H7 (cell line): ENCODE data around the gene BBOX1. TPM values are rescaled to one million over a fixed set of nuclear protein-coding genes. Genes with fewer than 3 reads are reported as not detected.

ENCODE experiments used
- DNase-seq: peaks from one replicate; pipeline ENCODE4 v3.0.0; 2012
- H3K27me3 ChIP-seq: 2 replicates; pipeline ENCODE4 v1.6.0; 2011; ENCODE audit warnings: mild to moderate bottlenecking, low read length; ENCODE audit not compliant: control insufficient read depth, insufficient read depth
- H3K36me3 ChIP-seq: replicated peaks from 2 replicates; pipeline ENCODE4 v1.5.1; 2011; ENCODE audit warnings: low read length; ENCODE audit not compliant: control insufficient read depth, insufficient read depth
- H3K4me3 ChIP-seq: 2 replicates; pipeline ENCODE4 v1.5.1; 2011; ENCODE audit warnings: low read depth, mild to moderate bottlenecking, control low read depth, low read length, moderate library complexity; ENCODE audit not compliant: insufficient read depth
- total RNA-seq: library from RNA; depleted of rRNA; stranded (reverse); fragments of >200 nt; shearing (Covaris generic); gene quantifications from 2 replicates; pipeline ENCODE4 v1.2.3, GENCODE V29; 2014

Gene BBOX1
- total RNA-seq, 1 experiment from 2014 or later, result not detected

DNA sequence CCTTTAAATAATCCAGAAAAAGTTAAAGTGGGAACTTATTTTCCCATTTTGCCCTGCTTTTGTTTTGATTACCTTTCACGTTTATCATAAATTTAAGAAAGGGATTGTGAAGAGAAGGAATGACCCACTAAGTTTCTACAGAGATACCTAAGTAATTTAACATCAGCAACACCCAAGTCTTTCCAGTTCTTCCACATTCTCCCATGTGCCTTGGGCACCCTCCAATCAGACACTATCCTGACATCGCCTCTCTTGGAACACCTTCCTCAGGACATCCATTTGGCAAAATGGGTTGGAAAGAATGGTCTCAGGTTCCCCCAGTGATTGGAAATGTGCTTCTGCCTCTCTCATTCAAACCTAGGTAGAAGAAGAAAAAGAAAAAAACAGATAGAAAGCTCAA is 6.3 kb downstream of the BBOX1 start:
- Histone ChIP-seq H3K27me3 (no peaks in the 10 kb centered on the region), H3K4me3 (no peak overlapping the region), H3K36me3 (no peaks in the 10 kb centered on the region)
- no peak for DNase-seq

DNA sequence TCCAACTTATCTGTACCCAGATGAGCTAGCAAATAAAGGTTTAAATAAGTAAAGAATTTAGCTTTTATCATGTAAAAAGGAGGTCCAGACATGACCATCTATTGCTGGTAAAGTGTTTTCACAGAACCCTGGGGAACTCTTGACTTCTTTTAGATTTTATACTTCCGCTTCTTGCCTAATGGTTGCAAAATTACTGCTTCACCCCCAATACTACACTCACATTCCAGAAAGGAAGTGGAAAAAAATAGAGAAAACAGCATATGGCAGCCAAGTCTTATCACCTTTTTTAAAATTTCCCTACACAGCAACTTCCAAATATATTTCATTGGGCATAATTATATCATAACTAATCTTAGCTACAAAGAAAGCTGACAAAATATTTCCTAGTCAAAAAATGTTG is 12.1 kb downstream of the BBOX1 start:
- no peak for DNase-seq
- Histone ChIP-seq H3K36me3 (no peaks in the 10 kb centered on the region), H3K4me3 (no peak overlapping the region), H3K27me3 (no peaks in the 10 kb centered on the region)

DNA sequence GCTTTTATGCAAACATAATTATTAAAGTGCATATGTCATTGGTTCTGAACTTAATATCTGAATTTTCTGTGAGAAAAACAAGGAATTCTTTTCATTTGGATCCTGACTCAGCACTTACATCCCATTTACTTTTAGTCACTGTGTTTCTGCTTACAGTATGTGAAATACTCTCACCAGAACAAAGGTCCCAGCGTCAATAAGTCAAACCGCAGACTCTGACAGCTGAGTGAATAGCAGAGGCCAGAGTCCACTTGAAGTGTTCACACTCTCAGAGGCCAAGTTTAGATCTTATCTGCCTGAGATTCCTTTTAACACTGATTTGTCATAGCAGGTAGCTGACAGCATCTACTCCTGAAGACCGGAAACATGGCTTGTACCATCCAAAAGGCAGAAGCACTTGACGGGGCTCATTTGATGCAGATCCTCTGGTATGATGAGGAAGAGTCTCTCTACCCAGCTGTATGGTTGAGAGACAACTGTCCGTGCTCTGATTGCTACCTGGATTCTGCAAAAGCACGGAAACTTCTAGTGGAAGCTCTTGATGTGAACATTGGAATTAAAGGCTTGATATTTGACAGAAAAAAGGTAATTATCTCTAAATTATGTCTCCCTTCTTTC is 14.6 kb downstream of the BBOX1 start:
- Histone ChIP-seq H3K4me3 (no peak overlapping the region), H3K36me3 (no peaks in the 10 kb centered on the region), H3K27me3 (no peaks in the 10 kb centered on the region)
- DNase-seq, result no peak

DNA sequence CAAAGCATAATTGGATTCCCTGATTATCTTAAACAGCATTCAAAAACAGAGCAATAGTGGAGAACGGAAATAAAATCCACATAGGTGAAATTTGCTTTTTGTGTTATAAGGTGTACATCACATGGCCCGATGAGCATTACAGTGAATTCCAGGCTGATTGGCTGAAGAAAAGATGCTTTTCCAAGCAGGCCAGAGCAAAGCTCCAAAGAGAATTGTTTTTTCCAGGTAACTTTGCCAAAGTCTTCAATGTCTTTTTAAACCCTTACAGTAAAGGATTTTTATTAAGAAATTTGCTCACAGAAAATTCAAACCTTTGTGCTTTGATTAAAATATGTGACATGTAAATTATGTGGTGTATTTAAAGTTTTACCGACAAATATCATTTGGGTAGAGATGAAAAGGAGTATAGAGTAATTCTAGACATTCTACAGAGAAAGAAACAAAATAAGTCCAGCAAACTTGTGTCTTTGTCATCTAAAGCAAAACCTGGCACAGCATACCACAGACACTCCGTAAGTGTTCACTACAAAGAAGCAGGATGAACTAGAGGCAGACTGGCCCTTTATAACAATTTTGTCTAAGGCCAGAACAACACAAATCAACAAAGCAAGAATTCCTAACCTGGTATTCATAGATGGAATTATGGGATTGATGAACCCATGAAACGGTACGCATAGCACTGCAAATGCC is 16.6 kb downstream of the BBOX1 start:
- H3K4me3 ChIP-seq, result no peak overlapping the region
- H3K36me3 ChIP-seq, result no peaks in the 10 kb centered on the region
- no peak for DNase-seq
- H3K27me3 ChIP-seq, result no peaks in the 10 kb centered on the region

DNA sequence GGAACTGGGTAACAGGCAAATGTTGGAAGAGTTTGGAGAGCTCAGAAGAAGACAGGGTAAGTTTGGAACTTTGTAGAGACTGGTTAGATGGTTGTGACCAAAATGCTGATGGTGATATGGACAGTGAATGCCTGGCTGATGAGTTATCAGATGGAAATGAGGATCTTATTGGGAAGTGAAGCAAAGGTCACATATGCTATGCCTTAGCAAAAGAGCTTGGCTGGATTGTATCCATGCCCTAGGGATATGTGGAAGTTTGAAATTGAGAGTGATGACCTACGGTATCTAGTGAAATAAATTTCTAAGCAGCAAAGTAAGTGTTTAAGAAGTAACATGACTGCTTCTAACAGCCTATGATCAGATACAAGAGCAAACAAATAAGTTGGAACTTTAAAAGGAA is 17.8 kb downstream of the BBOX1 start:
- Histone ChIP-seq H3K27me3 (no peaks in the 10 kb centered on the region), H3K36me3 (no peaks in the 10 kb centered on the region), H3K4me3 (no peak overlapping the region)
- no peak for DNase-seq

DNA sequence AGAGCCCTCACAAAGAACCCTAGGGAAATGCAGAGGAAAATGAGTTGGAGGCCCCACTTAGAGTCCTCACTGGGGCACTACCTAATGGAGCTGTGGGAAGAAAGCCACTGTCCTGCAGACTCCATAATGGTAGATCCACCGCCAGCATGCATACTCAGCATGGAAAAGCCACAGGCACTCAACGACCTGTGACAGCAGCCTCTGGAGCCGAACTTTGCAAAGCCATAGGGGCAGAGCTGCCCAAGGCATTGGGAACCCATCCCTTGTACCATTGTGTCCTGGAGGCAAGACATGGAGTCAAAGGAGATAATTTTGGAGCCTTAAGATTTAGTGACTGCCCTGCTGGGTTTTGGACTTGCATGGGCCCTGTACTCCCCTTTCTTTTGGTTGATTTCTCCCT is 18.8 kb downstream of the BBOX1 start:
- no peaks in the 10 kb centered on the region for H3K36me3 ChIP-seq
- H3K4me3 ChIP-seq, result no peak overlapping the region
- no peak for DNase-seq
- H3K27me3 ChIP-seq, result no peaks in the 10 kb centered on the region

DNA sequence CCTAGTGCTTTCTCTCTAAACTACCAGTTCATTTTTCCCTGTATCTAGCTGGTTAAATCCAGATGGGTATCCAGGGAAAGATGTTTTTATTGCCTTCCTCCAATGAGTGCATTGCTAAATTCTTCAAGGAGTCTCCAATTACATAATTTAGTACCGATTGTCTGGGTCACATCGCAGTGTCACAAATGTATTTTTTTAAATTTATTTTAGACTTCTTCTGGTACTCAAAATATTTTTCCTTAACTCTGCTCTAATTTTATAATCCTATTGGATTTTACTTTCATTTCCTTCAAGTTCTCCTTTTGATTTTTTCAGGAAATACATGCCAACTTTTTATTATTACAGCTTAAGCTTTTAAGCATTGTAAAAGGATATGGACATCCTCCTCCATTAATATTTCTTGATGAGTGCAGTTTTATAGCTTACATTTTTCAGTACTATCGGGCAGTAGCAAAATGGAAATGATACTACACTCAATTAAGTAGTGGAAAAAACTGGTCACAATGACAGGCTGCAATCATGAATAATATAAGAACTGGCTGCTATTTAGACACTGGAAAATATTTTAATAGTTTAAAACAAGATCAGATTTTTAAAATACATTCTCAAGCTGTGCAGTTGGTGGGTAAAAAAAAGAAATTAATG is 20.3 kb downstream of the BBOX1 start:
- H3K36me3 ChIP-seq, result no peaks in the 10 kb centered on the region
- DNase-seq, result no peak
- H3K4me3 ChIP-seq, result no peak overlapping the region
- H3K27me3 ChIP-seq, result no peaks in the 10 kb centered on the region

DNA sequence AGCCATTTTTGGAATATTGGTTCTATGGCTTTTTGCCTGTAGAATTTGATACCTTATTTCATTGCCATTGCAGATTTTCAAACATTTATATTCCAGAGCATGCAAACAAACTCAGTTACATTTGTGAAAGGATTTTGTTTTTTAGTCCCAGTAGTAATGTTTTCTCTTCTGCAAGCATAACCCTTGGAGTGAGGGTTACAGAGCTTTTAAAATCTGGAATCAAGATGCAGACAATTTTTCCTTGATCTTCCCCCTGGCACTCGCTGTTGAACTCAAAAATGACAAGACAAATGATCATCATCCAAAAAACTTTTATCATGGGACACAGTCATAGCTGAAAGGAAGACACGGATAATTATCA is 20.8 kb downstream of the BBOX1 start:
- no peaks in the 10 kb centered on the region for H3K27me3 ChIP-seq
- H3K4me3 ChIP-seq, result no peak overlapping the region
- no peaks in the 10 kb centered on the region for H3K36me3 ChIP-seq
- DNase-seq, result no peak

DNA sequence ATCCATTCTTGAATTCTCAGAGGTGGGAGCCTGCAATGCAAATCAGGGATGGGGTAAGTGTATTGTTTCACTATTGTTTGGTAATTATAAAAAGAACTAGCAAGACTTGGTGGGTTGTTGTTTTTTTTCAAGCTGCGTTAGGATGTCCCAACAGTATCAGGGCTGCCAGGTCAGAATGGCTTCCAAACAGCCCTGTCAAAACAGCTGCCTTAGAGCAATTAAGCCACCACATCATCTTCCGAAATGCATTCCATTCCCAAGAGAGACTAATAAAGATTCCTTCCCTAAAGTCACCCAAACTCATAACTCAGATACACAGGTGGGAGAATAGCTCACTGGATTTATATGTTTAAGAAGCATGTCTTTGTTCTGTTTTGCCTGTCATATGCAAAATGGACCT is 23.5 kb downstream of the BBOX1 start:
- Histone ChIP-seq H3K27me3 (no peaks in the 10 kb centered on the region), H3K4me3 (no peak overlapping the region), H3K36me3 (no peaks in the 10 kb centered on the region)
- DNase-seq, result no peak

DNA sequence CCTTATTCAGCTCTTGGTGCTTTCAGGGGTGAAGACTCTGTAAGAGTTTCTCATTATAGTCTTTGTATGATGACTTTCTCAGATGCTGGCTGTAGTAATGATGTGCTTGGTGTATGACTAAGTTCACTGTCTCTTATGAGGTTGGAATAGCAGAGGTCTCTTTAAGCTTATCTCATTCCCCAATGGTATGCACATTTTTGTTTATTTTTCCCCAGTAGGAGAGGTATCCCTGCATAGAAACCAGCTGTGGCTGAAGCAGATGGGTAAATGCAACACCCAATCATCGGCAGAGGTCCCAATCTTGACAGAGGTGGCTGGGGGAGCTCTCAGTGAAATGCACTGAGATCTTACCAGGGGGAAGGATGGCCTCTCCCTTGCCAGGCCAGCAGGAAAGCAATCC is 34.6 kb downstream of the BBOX1 start:
- no peaks in the 10 kb centered on the region for H3K36me3 ChIP-seq
- DNase-seq, result no peak

DNA sequence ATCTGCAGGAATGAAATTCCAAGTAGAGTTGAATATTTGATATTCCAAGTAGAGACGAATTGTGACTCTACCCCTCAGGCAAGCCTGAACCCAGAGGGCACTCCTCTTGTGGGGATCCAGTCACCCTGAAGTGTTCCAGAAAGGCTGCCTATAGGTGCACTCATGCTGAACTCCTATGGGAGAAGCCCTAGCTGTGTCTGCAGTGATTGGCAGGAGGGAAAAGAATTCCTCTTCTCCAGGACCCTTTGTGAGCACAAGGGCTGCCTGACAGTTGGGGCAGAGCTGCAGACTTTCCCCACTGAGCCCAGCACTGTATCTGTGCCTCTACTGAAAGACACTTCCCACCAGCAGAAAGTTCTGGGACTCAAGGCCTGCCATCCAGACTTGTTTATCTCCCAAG is 35.0 kb downstream of the BBOX1 start:
- H3K27me3 ChIP-seq, result no peaks in the 10 kb centered on the region
- H3K4me3 ChIP-seq, result no peak overlapping the region
- DNase-seq, result no peak
- H3K36me3 ChIP-seq, result no peaks in the 10 kb centered on the region

More for the DNA sequence above, 34.6 kb downstream of the BBOX1 start:
- Histone ChIP-seq H3K27me3 (no peaks in the 10 kb centered on the region), H3K4me3 (no peak overlapping the region)

DNA sequence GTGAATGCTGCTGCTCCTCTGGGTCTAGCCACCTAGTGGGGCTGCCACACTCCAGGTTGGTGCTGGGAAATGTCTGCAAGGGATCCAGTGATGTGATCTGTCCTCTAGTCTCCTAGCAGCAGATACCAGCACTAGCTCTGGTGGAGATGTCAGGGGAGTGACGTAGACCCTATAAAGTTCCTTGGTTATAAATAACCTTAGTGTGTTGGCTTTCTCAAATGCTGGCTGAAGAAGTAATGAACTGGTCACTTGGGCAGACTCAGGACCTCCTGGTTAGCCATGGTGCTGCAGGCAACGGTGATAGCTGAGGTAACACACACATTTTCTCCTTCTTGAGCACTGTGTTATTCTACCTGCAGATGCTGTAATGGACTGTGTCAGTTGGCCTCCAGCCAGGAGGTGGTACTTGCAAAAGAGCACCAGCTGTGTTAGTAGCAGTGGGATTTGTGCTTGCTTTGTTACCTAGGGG is 35.5 kb downstream of the BBOX1 start:
- H3K4me3 ChIP-seq, result no peak overlapping the region
- DNase-seq, result no peak
- H3K27me3 ChIP-seq, result no peaks in the 10 kb centered on the region
- no peaks in the 10 kb centered on the region for H3K36me3 ChIP-seq

DNA sequence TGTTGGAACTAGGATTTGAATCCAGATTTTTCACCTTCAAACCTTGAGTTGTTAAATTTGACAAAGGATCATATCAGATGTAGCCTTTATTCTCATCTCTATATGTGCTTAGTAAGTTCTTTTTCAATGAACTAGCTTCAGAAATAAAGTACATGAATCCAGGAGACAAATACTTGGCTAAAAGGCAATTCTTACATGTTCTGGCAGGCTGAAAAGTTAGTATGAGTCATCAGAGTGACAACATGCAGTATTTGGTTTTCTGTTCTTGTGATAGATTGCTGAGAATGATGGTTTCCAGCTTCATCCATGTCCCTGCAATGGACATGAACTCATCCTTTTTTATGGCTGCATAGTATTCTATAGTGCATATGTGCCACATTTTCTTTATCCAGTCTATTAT is 40.4 kb downstream of the BBOX1 start:
- Histone ChIP-seq H3K4me3 (no peak overlapping the region), H3K36me3 (no peaks in the 10 kb centered on the region), H3K27me3 (no peaks in the 10 kb centered on the region)
- DNase-seq, result no peak

DNA sequence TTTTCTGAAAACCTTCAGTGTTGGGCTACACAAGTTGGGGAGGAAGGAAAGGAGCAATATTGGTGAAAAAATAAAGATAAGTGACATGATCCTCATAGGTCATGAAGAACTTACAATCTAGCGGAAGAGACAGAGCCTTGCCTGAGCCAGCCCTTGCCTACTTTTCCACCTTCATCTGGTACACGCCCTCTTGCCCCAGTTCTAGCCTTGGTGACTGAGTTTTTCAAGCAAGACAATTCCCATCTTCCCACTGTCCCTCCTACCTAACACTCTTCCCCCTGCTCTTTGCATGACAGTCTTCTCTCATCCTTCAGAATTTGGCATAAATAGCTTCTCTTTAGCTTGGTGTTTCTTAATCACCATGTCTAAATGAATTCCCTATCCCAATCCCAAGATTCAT is 42.6 kb downstream of the BBOX1 start:
- no peak overlapping the region for H3K4me3 ChIP-seq
- H3K36me3 ChIP-seq, result no peaks in the 10 kb centered on the region
- no peak for DNase-seq
- no peaks in the 10 kb centered on the region for H3K27me3 ChIP-seq

DNA sequence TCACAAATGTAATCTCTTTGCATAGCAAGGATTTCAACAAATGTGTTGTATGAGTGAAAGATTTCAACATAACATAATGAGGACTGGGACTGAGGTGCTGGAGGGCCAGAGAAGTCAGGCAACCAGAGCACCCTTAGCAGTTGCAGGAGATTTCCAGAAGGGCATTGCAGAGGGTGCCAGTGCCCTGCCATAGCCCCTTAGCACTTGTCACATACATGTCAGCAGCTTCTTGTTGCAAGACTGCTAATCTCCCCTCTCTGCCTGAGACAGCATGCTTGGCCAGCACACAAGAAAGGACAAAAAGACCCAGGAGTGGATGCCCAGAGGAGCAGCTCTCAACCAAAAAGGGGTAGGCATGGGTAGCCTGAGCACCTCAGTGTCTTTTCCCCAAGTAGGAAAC is 43.2 kb downstream of the BBOX1 start:
- no peak overlapping the region for H3K4me3 ChIP-seq
- no peak for DNase-seq
- no peaks in the 10 kb centered on the region for H3K36me3 ChIP-seq
- no peaks in the 10 kb centered on the region for H3K27me3 ChIP-seq
